NCI-H524 treated with DMSO at 0.1 percent for 48 hours (cell line): ENCODE measurements around the gene NUP210.

ENCODE experiments used
- DNase-seq: peaks from one replicate; lab custom pipeline; 2025; lab: John Stamatoyannopoulos, UW

Gene NUP210

DNA sequence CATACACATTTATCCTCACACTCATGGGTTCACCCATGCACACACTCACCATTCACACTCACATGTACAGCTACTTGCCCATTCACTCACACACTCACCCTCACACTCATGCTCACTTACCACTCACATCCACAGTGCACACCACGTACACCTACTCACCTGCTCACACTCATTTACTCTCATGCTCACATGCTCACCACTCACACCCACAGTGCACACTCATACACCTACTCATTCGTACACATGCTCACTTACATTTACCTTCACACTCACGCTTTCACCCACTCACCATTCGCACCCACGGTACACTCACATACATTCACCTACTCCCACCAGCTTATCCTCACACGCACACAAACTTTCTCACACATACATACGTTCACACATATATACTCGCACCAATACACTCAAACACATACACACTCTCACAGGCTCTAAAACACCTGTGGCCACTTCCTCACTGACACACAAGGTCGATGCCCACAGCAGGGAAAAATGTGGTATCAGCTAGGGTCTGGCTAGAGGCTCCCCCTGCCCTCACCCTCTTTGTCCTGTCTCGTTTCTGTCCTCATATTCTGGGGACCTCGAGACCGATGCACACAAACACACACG lies 46.0 kb downstream of the NUP210 start:
- DNase-seq: no peak

DNA sequence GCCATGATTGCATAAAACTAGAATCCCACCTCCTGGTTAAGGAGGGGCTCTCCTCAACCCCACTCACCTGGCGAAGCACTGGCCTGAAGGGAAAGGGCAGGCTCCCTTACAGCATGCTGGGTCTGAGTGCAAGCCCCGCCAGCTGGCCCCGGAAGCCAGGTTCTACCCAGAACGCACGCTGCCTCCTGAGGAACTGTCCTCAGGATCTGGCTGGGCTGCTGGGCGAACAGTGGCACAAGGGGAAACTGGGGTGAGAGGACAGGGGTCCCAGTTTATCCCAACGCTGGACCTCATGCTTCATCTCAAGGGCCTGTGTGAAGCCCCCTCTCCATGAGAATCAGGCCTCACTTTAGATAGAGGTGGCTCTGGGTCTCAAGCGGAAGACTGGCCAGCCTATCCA lies 47.5 kb downstream of the NUP210 start:
- no peak for DNase-seq

DNA sequence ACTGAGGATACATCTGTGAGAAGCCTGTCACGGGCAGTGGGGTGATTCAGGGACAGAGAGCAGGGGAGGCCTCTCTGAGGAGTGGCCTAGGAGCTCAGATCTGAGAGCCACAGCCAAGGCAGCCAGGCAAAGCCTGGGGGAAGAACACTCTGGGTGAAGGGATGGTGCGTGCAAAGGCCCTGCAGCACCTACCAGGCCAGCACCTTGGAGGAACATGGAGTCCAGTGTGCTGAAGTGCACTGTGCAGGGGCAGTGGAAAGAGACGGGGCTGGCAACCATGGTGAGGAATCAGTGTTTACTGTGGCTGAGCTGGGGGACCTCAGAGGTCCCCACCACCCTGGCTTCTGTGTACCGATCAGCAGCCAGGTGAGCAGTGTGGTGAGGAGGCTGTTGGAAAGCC lies 48.0 kb downstream of the NUP210 start:
- no peak for DNase-seq

DNA sequence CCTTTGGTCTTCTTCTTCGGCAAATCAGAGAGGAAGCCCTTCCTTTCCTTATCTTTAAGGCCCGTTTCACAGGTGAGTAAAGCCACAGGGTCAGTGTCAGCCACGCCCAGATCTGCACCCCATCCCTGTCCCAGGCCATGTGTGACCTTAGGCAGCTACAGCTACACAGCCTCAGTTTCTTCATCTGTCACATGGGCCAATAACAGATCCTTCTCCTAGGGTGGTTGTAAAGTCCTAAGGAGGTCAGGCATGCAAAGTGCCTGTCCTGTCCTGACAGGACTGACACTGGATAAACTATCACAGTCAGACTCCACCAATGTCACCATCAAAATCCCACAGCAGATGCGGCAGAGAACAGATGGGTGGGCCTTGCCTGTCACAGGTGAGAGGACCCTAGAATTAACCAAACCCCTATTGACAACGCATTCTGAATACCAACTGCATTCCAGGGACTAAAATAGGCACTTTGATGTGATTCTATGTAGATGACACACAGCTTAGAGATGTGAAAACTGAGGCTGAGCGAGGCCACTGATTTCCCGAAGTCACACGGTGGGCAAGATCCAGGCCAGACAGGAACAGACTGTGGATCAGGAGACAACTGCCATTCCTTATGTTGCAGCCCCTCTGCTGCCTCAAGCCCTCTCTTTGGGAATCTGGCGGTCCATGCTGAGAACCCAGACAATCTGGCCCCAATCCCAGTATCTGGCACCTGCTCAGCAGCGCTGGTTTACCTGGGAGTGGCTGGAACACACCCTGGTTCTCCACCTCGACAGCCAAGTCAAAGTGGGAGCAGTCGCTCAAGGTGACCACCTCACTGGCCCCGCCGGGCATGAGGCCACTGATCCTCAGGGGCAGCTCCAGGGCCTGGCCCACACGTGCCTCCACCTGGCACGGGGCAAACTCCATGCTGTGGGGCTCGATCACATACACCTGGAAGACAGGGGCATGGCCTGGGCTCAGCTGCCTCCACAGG lies 48.7 kb downstream of the NUP210 start:
- DNase-seq: no peak

DNA sequence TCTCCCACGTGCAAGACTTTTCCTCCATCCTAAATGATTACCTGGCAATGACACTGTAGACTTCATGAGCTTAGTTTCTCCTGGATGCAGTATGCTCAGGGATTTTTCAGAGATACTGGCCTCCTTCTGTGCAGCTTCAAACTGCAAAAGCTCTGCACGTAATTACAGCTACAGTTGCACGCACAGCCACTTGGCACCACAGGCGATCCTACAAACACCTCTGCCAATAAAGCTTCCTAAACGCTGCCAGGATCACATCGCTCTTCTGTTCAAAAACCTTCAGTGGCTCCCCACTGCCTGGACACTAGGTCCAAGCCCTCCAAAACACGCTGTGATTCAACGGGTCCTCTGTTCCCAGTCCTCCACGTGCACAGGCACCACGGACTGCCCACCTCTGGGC lies 49.5 kb downstream of the NUP210 start:
- DNase-seq: no peak

DNA sequence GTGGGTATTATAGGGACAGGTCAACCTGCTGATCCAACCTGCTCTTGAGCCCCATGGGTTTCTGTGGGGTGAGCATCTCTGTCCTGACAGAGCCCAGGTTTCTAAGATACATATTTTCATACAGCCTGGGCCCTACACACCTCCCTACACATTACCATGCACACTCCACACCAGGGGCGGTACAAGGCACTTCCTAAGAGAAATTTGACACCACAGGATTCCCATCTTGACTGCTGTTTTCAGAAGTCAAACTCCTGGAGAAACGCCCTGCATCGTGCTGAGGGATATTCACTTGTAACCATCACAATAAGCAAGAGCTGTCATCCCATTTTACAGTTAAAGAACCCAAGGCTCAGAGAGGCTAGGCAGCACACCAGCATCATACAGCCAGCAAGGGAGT lies 50.1 kb downstream of the NUP210 start:
- DNase-seq: no peak

DNA sequence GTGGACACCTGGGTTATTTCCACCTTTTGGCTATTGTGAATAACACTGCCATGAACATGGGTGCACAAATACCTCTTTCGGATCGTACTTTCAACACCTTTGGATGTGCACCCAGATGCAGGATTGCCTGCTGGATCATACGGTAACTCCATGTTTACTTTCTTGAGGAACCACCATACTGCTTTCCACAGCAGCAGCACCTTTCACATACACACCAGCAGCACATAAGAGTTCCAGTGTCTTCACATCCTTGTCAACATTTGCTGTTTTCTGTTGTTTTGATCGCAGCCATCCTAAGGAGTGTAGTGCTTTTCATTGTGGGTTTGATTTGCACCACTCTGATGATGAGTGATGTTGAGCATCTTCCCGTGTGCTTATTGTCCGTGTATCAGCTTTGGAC lies 51.3 kb downstream of the NUP210 start:
- DNase-seq: no peak

DNA sequence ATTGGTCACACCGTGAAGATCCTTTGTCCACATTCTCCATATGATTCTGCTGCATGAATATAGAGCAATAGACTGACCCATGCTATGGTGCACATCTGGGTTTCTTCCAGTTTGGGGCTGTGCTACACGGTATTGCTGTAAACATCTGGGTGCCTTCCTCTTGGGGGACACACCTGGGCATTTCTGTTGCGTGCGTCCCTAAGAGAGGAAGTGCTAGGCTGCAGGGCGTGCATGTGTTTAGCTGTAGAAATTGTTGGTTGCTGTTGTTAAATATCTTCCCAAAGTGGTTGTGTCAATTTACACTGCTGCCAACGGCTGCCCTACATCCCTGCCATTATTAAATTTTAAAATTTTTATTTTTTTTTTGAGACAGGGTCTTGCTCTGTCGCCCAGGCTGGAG lies 52.4 kb downstream of the NUP210 start:
- no peak for DNase-seq

DNA sequence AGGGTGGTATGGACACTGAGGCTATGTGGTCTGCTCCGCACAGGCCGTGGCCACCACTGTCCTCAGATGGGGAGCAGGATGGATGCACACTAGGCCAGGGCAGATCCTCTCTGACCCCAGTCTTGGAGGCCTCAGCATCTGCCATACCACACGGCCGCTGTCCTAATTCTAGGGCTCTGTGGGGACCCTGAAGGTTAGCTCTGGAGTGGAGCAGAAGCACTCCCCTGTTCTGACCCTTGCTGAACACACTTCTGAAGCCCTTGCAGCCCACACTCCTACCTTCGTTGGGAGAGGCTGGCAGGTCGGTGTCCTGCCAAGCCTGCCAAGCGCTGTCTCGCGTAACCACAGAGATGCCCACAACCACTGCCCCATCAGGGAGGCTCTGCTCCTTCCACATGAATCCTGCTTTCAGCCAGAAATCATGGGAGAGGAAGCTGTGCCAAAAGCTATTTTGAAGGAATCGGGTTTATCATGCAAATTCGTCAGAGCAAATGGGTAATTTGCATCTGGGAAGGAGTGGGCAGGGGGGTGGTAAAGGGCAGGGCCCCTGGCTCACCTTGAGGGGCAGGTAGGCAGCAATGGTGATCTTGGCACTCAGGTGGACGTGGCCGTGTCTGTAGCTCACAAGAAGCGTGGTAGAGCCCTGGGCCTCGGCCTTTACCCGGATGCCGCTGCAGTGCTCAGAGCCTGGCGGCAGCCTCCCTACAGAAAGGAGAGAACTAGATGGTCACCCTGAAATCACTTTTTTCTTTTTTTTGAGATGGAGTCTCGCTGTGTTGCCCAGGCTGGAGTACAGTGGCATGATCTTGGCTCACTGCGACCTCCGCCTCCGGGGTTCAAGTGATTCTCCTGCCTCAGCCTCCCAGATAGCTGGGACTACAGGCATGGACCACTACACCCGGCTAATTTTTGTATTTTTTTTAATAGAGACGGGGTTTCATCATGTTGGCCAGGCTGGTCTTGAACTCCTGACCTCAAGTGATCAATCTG lies 54.4 kb downstream of the NUP210 start:
- DNase-seq: no peak

DNA sequence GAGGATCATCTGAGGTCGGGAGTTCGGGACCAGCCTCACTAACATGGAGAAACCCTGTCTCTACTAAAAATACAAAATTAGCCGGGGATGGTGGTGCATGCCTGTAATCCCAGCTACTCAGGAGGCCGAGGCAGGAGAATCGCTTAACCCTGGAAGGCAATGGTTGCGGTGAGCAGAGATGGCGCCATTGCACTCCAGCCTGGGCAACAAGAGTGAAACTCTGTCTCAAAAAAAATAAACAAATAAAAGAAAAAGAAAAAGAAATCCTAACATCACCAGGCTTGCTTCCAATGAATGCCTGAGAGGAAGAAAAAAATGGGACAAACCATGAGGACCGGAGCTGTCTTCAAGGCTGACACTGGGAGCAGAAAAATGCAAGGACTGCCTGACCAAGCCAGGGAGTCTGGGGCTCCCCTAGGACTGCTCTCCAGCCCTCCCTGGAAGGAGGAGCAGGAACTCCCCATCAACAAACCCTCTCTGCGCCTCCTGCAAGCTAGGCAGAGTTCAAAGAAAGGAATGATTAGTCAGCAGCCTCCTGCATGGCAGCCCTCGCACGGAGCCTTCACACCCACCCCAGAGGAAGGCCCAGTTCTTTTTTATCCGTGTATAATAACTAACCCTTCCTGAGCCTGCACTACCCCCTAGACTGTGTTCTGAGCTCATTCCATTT lies 55.4 kb downstream of the NUP210 start:
- DNase-seq: no peak

DNA sequence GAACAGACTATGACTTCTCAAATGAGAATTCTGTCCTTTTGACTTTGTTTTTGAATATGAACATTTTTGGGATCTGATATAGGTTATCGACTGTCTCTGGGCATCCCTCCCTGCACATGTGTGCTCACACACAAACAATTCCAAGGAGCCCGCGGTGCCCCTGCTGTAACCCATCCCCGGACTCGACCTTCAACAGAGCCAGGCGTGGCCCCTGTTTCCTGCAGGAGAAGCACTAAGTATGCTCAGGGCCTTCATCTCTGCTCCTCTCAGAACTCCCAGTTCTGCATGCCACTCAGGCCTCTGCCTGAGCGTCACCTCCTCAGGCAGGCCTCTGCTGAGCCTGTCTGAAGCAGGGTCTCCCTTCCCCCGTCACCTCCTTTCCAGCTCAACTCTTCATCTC lies 57.6 kb downstream of the NUP210 start:
- DNase-seq: no peak

DNA sequence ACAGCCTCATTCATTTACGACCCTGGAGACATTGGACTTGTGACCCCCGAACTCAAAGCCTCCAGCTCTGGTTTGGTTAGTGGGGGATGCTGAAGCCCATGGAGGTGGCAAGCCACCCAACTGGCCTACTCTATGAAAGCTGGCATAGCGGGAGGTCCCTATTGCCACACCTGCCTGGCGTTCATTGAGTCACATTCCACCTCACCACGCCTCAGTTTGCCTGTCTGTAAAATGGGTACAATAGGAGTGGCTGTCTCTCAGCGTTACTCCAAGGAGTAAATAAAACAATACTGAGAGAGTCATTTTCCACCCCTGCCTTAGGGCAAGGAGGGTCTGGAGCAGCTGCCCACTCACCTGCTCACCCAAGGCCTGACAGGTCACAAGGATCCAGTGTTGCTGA lies 60.2 kb downstream of the NUP210 start:
- no peak for DNase-seq

DNA sequence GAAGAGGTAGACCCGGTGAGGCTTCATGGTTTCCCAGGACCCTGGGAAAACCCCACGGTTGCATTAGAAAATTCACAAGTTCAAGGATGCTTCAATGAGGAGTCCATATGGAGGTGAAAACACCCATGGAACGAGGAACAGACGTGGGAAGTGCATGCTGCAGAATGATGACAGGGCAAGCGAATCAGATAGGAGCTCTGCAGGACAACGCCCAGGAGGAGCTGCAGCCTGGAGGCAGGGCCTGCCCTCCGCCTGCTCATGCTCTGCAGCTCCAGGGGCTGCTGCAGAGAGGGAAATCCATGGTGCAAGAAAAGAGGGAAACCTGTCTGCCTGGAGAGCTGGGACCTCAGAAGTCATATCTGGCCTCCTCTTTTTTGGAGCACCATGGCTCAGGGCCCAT lies 61.5 kb downstream of the NUP210 start:
- no peak for DNase-seq

DNA sequence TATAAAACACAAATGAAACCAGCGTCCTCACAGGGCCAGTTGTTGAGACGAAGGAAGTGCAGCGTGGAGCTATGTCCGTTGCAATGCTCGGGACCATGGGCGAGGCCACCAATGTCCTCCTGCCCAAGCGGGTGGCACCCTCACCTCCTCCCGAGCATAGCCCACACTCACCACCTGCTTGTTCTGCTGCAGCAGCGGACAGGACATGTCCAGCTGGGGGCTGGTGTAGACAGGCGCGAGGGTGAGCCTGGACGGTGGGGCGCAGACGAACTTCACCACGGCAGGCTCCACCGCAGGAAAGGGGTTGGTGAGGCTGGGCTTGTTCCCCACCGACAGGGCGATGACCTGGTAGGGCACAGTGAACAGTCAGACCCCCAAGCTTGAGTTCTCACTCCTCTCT lies 62.1 kb downstream of the NUP210 start:
- no peak for DNase-seq

DNA sequence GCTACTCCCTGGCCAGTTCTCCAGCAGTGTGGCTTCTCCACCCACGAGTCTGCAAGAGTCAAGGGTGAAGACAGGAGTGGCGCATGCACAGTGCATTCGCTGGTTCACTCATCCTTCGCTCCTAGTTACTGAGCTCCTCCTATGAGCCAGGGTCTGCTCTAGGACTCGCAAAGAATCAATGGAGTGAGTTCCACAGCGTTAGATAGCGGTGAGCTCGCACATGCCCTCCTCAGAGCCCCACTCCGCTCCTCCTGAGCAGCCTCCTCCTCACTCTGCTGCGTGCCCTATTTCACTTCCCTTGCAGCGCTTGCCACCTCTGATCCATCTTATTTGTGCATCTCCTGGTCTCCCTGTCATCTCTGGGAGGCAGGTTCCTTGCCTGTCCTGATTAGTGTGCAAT lies 63.0 kb downstream of the NUP210 start:
- DNase-seq: no peak

DNA sequence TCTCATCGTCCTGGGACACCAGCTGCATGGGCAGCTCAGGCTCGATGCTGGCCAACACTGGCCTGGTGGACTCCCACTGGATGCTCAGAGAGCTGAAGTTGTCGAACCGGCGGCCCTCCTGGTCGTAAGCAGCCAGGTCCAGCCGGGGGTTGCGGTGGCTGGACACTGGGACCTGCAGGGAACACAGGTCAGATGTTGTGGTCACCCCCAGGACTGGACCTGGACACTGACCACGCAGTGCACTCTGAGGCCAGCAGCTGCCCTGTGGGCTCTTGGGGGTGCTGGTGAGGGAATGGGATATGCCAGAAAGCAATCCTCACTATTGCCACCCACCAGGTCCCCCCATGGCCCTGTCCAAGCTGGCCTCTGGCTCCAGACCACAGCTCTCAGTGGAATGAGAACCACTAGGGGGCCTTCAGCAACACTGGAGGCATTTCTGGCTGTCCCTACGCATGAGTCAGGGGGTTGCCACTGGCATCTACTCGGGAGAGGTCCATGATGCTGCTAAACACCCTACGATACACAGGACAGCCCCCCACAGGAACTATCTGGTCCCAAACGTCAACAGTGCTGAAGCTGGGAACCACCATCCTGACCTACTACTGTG lies 66.1 kb downstream of the NUP210 start:
- DNase-seq: no peak

DNA sequence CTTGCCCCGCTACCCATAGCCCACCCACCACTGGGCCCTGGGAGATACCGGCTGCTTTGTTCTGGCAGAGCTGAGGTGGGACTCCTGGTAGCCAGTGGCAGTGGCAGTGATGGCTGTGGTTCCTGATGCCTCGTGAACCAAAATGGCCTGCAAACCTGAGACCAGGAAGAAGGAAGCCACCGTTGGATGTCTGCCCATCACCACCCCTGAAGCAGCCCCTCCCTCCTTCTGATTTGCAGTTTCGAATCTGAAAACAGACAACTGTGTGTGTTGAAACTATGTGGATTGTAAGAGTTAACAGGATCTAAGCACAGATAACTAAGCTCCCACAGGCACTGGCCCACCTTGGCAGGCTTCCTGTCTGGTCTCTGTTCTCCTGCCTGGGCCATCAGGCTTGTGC lies 66.6 kb downstream of the NUP210 start:
- no peak for DNase-seq

DNA sequence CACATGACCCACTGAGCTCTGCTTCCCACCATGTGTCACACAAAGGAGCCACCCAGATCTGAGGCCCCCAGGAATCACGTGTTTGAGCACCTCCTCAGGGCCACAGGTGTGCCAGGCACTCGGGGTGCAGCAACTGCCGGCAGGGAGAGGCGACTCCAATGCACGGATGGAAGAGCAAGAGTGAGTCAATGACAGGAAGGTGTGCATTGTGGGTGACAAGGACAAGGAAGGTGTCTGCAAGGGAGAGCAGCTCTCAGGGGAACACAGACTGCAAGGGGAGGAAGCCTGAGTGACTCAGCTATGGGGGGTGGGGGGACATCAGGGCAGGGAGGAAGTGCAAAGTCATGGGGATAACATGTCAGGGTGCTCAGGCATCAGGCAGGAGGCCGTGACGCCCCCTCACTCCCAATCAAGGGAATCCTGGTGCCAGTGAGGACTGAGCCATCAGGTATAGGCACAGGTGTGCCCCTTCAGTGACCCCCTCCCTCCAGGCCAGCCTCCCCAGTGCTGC lies 67.4 kb downstream of the NUP210 start:
- DNase-seq: no peak

DNA sequence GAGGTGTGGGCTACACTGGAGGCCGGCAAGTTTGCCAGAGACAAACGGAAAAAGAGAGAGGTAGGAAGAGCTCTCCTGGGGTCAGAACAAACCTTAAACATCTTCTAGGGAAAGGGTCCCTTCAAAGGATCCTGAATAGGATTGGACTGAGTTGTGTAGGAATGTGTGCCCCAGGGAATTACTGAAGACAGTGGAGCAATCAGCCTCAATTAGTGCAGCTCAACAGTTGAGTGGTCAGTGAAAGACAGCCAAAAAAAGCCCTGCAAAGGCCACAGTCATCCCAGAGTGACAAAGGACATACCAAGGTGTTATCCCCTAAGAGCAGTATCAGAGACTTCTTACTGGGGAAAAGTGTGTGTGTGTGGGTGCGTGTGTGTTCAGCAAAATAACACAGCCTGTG lies 70.3 kb downstream of the NUP210 start:
- DNase-seq: no peak

DNA sequence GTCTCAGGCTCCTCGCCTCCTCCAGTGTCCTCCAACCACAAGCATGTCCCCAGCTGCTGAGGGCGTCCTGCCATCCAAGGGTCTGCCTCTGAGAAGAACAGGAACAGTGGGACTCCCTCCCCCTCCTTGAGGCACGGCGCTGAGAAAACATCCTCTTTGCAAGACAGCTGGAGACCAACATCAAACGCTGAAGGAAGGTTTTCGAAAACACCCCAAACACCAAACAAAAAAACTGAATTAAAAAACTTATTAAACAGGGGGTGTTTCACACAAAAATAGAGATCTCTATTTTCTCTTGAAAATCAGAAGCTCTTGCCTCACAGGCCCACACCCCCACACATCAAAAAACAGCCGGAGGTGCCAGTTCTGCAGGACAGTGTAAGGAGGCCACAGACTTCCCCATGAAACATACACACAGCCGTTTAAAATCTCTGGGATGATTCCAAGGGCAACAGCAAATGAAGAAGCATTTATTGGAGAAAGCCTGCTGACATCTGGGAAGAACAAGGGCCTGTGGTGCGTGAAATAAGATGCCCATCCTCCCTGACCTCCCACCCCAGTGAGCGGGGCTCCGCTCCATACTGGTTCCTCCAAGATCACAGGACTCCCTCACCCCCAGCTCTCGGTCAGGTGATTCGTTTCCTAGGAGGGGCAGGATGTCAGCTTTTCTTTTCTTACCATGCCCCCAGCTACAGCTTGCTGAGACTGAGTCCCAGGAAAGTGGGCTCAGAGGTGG lies 71.3 kb downstream of the NUP210 start:
- DNase-seq: no peak

DNA sequence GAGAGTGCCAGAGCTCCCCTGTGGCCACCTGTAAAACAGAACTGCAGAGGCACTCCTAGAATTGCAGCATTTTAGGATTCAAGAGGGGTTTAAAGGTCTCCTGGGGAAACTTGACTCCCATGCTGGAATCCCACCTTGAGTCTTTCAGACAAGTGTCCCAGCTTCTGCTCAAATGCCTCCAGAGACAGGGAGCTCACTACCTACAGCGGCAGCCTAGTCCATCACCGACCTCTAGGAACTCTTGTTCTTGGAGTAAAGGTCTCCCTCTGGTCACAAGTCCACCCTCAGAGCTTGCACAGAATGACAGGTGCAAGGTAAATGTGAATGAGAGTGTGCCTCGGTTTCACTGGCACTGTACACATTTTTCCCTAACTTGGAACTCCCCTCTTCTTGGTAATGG lies 72.0 kb downstream of the NUP210 start:
- DNase-seq: no peak
